GM10847 (cell line): ENCODE results near the gene PARP16.

ENCODE experiments used
- POLR2A ChIP-seq: IDR thresholded peaks from 2 replicates; pipeline ENCODE4 v1.6.1; 2011; ENCODE audit not compliant: insufficient read length; ENCODE audit errors: extremely low read depth

PARP16 gene

GRCh38 chr15:65233696-65234095 is 53.0 kb downstream of the PARP16 start:
- TF ChIP-seq POLR2A = no peak

- TF ChIP-seq POLR2A = no peak
Measured at GRCh38 chr15:65232520-65232919, 54.2 kb downstream of the PARP16 start.

- no peak for TF ChIP-seq POLR2A
Measured at GRCh38 chr15:65231306-65231705, 55.4 kb downstream of the PARP16 start.

GRCh38 chr15:65226221-65226620 is 60.5 kb downstream of the PARP16 start:
- TF ChIP-seq POLR2A = no peak

GRCh38 chr15:65223996-65224395 is 62.7 kb downstream of the PARP16 start:
- no peak for TF ChIP-seq POLR2A

GRCh38 chr15:65222891-65223290 is 63.8 kb downstream of the PARP16 start:
- no peak for TF ChIP-seq POLR2A

GRCh38 chr15:65221697-65222096 is 65.0 kb downstream of the PARP16 start:
- TF ChIP-seq POLR2A = no peak

GRCh38 chr15:65219137-65219536 is 67.5 kb downstream of the PARP16 start:
- no peak for TF ChIP-seq POLR2A

GRCh38 chr15:65217526-65218482 is 68.9 kb downstream of the PARP16 start:
- no peak for TF ChIP-seq POLR2A

- no peak for TF ChIP-seq POLR2A
Measured at GRCh38 chr15:65215496-65215895, 71.2 kb downstream of the PARP16 start.

GRCh38 chr15:65214010-65214409 is 72.7 kb downstream of the PARP16 start:
- no peak for TF ChIP-seq POLR2A

- no peak for TF ChIP-seq POLR2A
Measured at GRCh38 chr15:65213241-65213640, 73.4 kb downstream of the PARP16 start.

- TF ChIP-seq POLR2A = no peak
Measured at GRCh38 chr15:65212097-65212496, 74.6 kb downstream of the PARP16 start.

- no peak for TF ChIP-seq POLR2A
Measured at GRCh38 chr15:65211482-65211982, 75.2 kb downstream of the PARP16 start.

- TF ChIP-seq POLR2A = no peak
Measured at GRCh38 chr15:65210770-65211481, 75.8 kb downstream of the PARP16 start, which contains the start of gene CILP. CILP (minus strand) TSS chr15:65211473; CDS start chr15:65209755, 1,718 bp downstream.
